Sigmoid colon (tissue), 3 donors: ENCODE results near the gene MS4A2.

Experiments
- CTCF ChIP-seq, 4 experiments: fragments of 450-650 bp in 3 of 4; fragments of 200-600 bp in 1 of 4; IDR thresholded peaks; one replicate each; pipeline ENCODE4 v1.5.1; 2016 to 2019; ENCODE audit warnings: antibody characterized with exemption in 4 of 4, mild to moderate bottlenecking in 3 of 4, moderate library complexity in 2 of 4
- POLR2A ChIP-seq, 2 donors: fragments of 450-650 bp; IDR thresholded peaks; one replicate each; pipeline ENCODE4 v1.6.1; 2016; ENCODE audit warnings: antibody characterized with exemption in 2 of 2, mild to moderate bottlenecking in 2 of 2, moderate library complexity in 2 of 2

GRCh38 chr11:60127311-60127811 is 38.9 kb downstream of the MS4A2 start:
- TF ChIP-seq POLR2A (IDR thresholded peaks at IDR 0.05) (no peak), CTCF (IDR thresholded peaks at IDR 0.05) (no peak)
